Breast epithelium (tissue), 4 donors: ENCODE data around the gene INSYN2B. TPM values are rescaled to one million over a fixed set of nuclear protein-coding genes. Genes with fewer than 3 reads are reported as not detected.

Experiments used
- DNase-seq, 2 donors: peaks; one replicate each; pipeline ENCODE4 v3.0.0-alpha.2; 2019; ENCODE audit warnings: low spot score in 2 of 2
- H3K27ac ChIP-seq, 2 donors: fragments of 200-600 bp; sonication (generic) in 1 of 2; one replicate each; pipeline ENCODE4 v1.5.1; 2016 to 2019; ENCODE audit warnings: mild to moderate bottlenecking in 1 of 2
- H3K27me3 ChIP-seq, 2 donors: fragments of 200-600 bp; sonication (generic) in 1 of 2; one replicate each; pipeline versions ENCODE4 v1.5.1 to v1.6.0; 2017 to 2019; ENCODE audit warnings: control low read depth in 1 of 2, mild to moderate bottlenecking in 1 of 2
- H3K36me3 ChIP-seq: fragments of 200-600 bp; one replicate; pipeline ENCODE4 v1.5.1; 2019
- H3K4me1 ChIP-seq, 2 donors: fragments of 200-600 bp; sonication (generic); one replicate each; pipeline ENCODE4 v1.5.1; 2016 to 2019; ENCODE audit warnings: control low read depth in 1 of 2
- H3K4me3 ChIP-seq, 3 donors: fragments of 200-600 bp; sonication (generic); 1 replicate in 2 of 3; 2 replicates in 1 of 3; pipeline ENCODE4 v1.5.1; 2016 to 2019; ENCODE audit warnings: mild to moderate bottlenecking in 3 of 3, moderate library complexity in 2 of 3
- H3K9me3 ChIP-seq, 2 donors: fragments of 200-600 bp; sonication (generic) in 1 of 2; one replicate each; pipeline ENCODE4 v1.5.1; 2016 to 2019; ENCODE audit warnings: control low read depth in 1 of 2
- CTCF ChIP-seq, 3 donors: fragments of 450-650 bp; IDR thresholded peaks; one replicate each; pipeline ENCODE4 v1.5.1; 2016 to 2017; ENCODE audit warnings: antibody characterized with exemption in 3 of 3, mild to moderate bottlenecking in 3 of 3, moderate library complexity in 3 of 3
- POLR2A ChIP-seq: fragments of 450-650 bp; IDR thresholded peaks from one replicate; pipeline ENCODE4 v1.6.1; 2016; ENCODE audit warnings: antibody characterized with exemption, mild to moderate bottlenecking, moderate library complexity
- POLR2AphosphoS5 ChIP-seq, 3 donors: sonication (generic); formaldehyde crosslinking; IDR thresholded peaks; one replicate each; pipeline ENCODE4 v1.6.1; 2017; ENCODE audit warnings: antibody characterized with exemption in 3 of 3
- intact Hi-C: fragments of 100-400 bp; cut with DNase I; formaldehyde crosslinking; loops from one replicate; pipeline ENCODE4 v1.15.1; 2023; ENCODE audit warnings: low total_unique reads
- total RNA-seq, 3 donors: library from RNA; depleted of rRNA; stranded (reverse); fragments of >200 nt; gene quantifications; one replicate each; pipeline ENCODE4 v1.1.0, GENCODE V29; 2016

INSYN2B gene
- total RNA-seq, 3 donors from 2014 or later: 1.3 to 9.1 TPM; not detected in 1

GRCh38 chr5:169904059-169904458, 76.2 kb downstream of the INSYN2B start:
- no peak for TF ChIP-seq POLR2A
- TF ChIP-seq POLR2AphosphoS5 (IDR thresholded peaks at IDR 0.05): no peak
- no peak for TF ChIP-seq CTCF (IDR thresholded peaks at IDR 0.05)
- no peaks in the 10 kb centered on the region for H3K27me3 ChIP-seq
- no peak overlapping the region for H3K27ac ChIP-seq
- no peaks in the 10 kb centered on the region for H3K36me3 ChIP-seq
- H3K9me3 ChIP-seq: no peaks in the 10 kb centered on the region
- peaks cover 0 to 3% of the 10 kb centered on the region in 2 donors for H3K4me1 ChIP-seq
- no peak for DNase-seq
- H3K4me3 ChIP-seq: no peak overlapping the region
- intact Hi-C loops: no loop called here

- H3K9me3 ChIP-seq: no peaks in the 10 kb centered on the region
- H3K36me3 ChIP-seq: no peaks in the 10 kb centered on the region
- H3K27ac ChIP-seq: no peak overlapping the region
- H3K4me1 ChIP-seq: peaks cover 0 to 3% of the 10 kb centered on the region in 2 donors
- DNase-seq: no peak
- no peak overlapping the region for H3K4me3 ChIP-seq
- intact Hi-C loops: no loop called here
- TF ChIP-seq POLR2A: no peak
- TF ChIP-seq POLR2AphosphoS5 (IDR thresholded peaks at IDR 0.05): no peak
- no peak for TF ChIP-seq CTCF (IDR thresholded peaks at IDR 0.05)
- H3K27me3 ChIP-seq: no peaks in the 10 kb centered on the region
Measured at GRCh38 chr5:169901896-169902295, 78.4 kb downstream of the INSYN2B start.

- intact Hi-C loops: no loop called here
- no peaks in the 10 kb centered on the region for H3K27me3 ChIP-seq
- TF ChIP-seq CTCF (IDR thresholded peaks at IDR 0.05) (no peak), POLR2AphosphoS5 (IDR thresholded peaks at IDR 0.05) (no peak), POLR2A (no peak)
- no peak overlapping the region for H3K27ac ChIP-seq
- H3K4me1 ChIP-seq: peaks cover 0 to 7% of the 10 kb centered on the region in 2 donors
- H3K4me3 ChIP-seq: no peak overlapping the region
- no peak for DNase-seq
- no peaks in the 10 kb centered on the region for H3K9me3 ChIP-seq
- no peaks in the 10 kb centered on the region for H3K36me3 ChIP-seq
Measured at GRCh38 chr5:169897481-169897880, 82.8 kb downstream of the INSYN2B start.

GRCh38 chr5:169895926-169896325, 84.4 kb downstream of the INSYN2B start:
- Histone ChIP-seq H3K36me3 (no peaks in the 10 kb centered on the region), H3K9me3 (no peaks in the 10 kb centered on the region), H3K4me3 (no peak overlapping the region), H3K4me1 (peaks cover 0 to 7% of the 10 kb centered on the region in 2 donors), H3K27ac (peak overlapping the region in 1 of 2 donors; percentile 40), H3K27me3 (no peaks in the 10 kb centered on the region)
- TF ChIP-seq POLR2A (no peak), POLR2AphosphoS5 (IDR thresholded peaks at IDR 0.05) (no peak), CTCF (IDR thresholded peaks at IDR 0.05) (no peak)
- DNase-seq: no peak
- intact Hi-C loops: no loop called here

GRCh38 chr5:169893571-169893970, 86.7 kb downstream of the INSYN2B start:
- no peak for TF ChIP-seq POLR2AphosphoS5 (IDR thresholded peaks at IDR 0.05)
- TF ChIP-seq CTCF (IDR thresholded peaks at IDR 0.05): no peak
- no peak for TF ChIP-seq POLR2A
- intact Hi-C loops: no loop called here
- H3K4me1 ChIP-seq: peaks cover 0 to 7% of the 10 kb centered on the region in 2 donors

More at GRCh38 chr5:169893571-169893970, 86.7 kb downstream of the INSYN2B start:
- no peaks in the 10 kb centered on the region for H3K27me3 ChIP-seq
- H3K36me3 ChIP-seq: no peaks in the 10 kb centered on the region
- no peak overlapping the region for H3K27ac ChIP-seq
- no peak for DNase-seq
- no peak overlapping the region for H3K4me3 ChIP-seq
- no peaks in the 10 kb centered on the region for H3K9me3 ChIP-seq
